GM12801 (cell line): ENCODE results near the gene NINJ1.

Experiments used
- CTCF ChIP-seq: IDR thresholded peaks from one replicate; pipeline ENCODE4 v1.5.1; 2011; ENCODE audit warnings: control low read depth; ENCODE audit not compliant: insufficient read length; ENCODE audit errors: extremely low read depth

The NINJ1 gene

GRCh38 chr9:93156475-93157008 is 22.5 kb upstream of the NINJ1 start:
- no peak for TF ChIP-seq CTCF

GRCh38 chr9:93155716-93156474 is 21.8 kb upstream of the NINJ1 start:
- TF ChIP-seq CTCF: no peak

GRCh38 chr9:93154293-93154903 is 20.3 kb upstream of the NINJ1 start:
- TF ChIP-seq CTCF: no peak

- TF ChIP-seq CTCF: no peak
These were observed 17.2 kb upstream of the NINJ1 start for GRCh38 chr9:93151097-93151784.

GRCh38 chr9:93149361-93149760 is 15.3 kb upstream of the NINJ1 start:
- no peak for TF ChIP-seq CTCF

- no peak for TF ChIP-seq CTCF
These were observed 14.7 kb upstream of the NINJ1 start for GRCh38 chr9:93148721-93149120.

- TF ChIP-seq CTCF: no peak
These were observed 13.6 kb upstream of the NINJ1 start for GRCh38 chr9:93147632-93148031.
